OCI-LY3 (cell line): ENCODE measurements around the gene LNX1.

Experiments
- EZH2phosphoT487 ChIP-seq: fragments of 200-600 bp; shearing (Covaris generic); IDR thresholded peaks from 2 replicates; pipeline ENCODE4 v1.6.1; 2018; ENCODE audit warnings: antibody characterized with exemption, mixed run types, low read depth
- TF ChIP-seq, protein P1 (sequence below): fragments of 200-600, 300-600 bp; sonication (generic); IDR thresholded peaks from 2 replicates; pipeline ENCODE4 v1.5.1; 2014; ENCODE audit warnings: antibody characterized with exemption, low read length, low read depth

DNA sequence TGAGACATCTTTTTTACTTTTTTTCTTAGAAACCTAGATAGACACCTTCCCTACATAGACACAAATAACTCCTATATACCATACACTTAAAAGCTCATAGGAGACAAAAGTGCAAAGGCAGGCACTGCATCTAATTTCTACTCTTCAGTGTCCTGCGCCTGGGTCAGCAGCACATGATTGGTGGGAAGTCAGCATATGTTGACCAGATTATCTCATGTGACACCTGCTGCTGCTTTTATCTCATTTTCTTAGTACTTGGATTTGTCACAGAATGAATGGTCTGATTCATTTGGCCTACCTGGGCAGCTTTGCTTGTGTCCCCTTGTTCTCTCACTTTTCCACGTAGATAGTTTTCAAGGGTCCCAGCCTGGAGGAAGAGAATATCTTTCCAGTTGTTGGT lies 24.9 kb upstream of the LNX1 start:
- TF ChIP-seq, protein P1, sequence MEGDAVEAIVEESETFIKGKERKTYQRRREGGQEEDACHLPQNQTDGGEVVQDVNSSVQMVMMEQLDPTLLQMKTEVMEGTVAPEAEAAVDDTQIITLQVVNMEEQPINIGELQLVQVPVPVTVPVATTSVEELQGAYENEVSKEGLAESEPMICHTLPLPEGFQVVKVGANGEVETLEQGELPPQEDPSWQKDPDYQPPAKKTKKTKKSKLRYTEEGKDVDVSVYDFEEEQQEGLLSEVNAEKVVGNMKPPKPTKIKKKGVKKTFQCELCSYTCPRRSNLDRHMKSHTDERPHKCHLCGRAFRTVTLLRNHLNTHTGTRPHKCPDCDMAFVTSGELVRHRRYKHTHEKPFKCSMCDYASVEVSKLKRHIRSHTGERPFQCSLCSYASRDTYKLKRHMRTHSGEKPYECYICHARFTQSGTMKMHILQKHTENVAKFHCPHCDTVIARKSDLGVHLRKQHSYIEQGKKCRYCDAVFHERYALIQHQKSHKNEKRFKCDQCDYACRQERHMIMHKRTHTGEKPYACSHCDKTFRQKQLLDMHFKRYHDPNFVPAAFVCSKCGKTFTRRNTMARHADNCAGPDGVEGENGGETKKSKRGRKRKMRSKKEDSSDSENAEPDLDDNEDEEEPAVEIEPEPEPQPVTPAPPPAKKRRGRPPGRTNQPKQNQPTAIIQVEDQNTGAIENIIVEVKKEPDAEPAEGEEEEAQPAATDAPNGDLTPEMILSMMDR = no peak
- TF ChIP-seq EZH2phosphoT487 = no peak
